SH-SY5Y (cell line): Measurements from ENCODE around the gene FGGY.

Source experiments
- GATA2 ChIP-seq: IDR thresholded peaks from 2 replicates; pipeline ENCODE4 v1.6.1; 2011; ENCODE audit warnings: mild to moderate bottlenecking, low read depth, low read length
- GATA3 ChIP-seq: IDR thresholded peaks from 2 replicates; pipeline ENCODE4 v1.6.1; 2011; ENCODE audit warnings: low read depth, mild to moderate bottlenecking, low read length, moderate library complexity

FGGY gene

GRCh38 chr1:59511476-59512465 is 214.9 kb downstream of the FGGY start:
- no peak for TF ChIP-seq GATA3
- TF ChIP-seq GATA2, result no peak

- TF ChIP-seq GATA3 (no peak), GATA2 (no peak)
These were observed 215.8 kb downstream of the FGGY start for GRCh38 chr1:59512702-59513101.

GRCh38 chr1:59514061-59514909 is 217.4 kb downstream of the FGGY start:
- TF ChIP-seq GATA2 (no peak), GATA3 (no peak)

- TF ChIP-seq GATA2 (no peak), GATA3 (no peak)
These were observed 220.0 kb downstream of the FGGY start for GRCh38 chr1:59516881-59517280.

- TF ChIP-seq GATA3 (no peak), GATA2 (no peak)
These were observed 223.3 kb downstream of the FGGY start for GRCh38 chr1:59520194-59520593.

GRCh38 chr1:59520827-59521418 is 224.0 kb downstream of the FGGY start:
- TF ChIP-seq GATA3, result no peak
- no peak for TF ChIP-seq GATA2

GRCh38 chr1:59521456-59521855 is 224.6 kb downstream of the FGGY start:
- TF ChIP-seq GATA3, result no peak
- no peak for TF ChIP-seq GATA2

GRCh38 chr1:59522925-59523505 is 226.1 kb downstream of the FGGY start:
- TF ChIP-seq GATA2 (no peak), GATA3 (no peak)

- no peak for TF ChIP-seq GATA2
- no peak for TF ChIP-seq GATA3
These were observed 227.0 kb downstream of the FGGY start for GRCh38 chr1:59523745-59524450.

GRCh38 chr1:59526240-59526639 is 229.3 kb downstream of the FGGY start:
- no peak for TF ChIP-seq GATA3
- TF ChIP-seq GATA2, result no peak

- TF ChIP-seq GATA3, result no peak
These were observed 231.6 kb downstream of the FGGY start for GRCh38 chr1:59528471-59528870.

GRCh38 chr1:59528900-59529299 is 232.0 kb downstream of the FGGY start:
- TF ChIP-seq GATA2, result no peak
- no peak for TF ChIP-seq GATA3

- no peak for TF ChIP-seq GATA3
These were observed 233.2 kb downstream of the FGGY start for GRCh38 chr1:59530119-59530518.
